Measurements from ENCODE around the gene NDUFA12.

The NDUFA12 gene

GRCh38 chr12:94979941-94980340, 23.6 kb downstream of the NDUFA12 start:
- no peak for DNase-seq

GRCh38 chr12:94977766-94978468, 25.6 kb downstream of the NDUFA12 start:
- no peak for DNase-seq

DNA sequence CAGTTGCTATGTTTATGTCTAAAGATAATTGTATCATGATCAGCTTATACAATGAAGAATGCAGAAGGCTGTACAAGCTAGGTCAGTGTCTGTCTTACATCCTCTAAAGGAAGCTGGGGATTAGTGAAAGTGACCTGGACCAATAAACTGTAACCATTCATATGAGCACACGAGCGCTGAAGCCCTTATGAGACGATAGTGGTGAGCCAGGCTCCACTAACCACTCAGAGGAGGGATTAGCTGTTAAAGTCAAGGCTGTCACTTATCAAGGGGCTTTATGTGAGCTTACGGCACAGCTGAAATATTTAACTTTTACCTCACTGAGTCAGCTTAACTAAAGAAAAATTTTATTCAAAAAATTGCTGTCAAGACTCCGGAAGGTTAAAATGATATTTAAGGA, 30.3 kb downstream of the NDUFA12 start:
- DNase-seq, result no peak

DNA sequence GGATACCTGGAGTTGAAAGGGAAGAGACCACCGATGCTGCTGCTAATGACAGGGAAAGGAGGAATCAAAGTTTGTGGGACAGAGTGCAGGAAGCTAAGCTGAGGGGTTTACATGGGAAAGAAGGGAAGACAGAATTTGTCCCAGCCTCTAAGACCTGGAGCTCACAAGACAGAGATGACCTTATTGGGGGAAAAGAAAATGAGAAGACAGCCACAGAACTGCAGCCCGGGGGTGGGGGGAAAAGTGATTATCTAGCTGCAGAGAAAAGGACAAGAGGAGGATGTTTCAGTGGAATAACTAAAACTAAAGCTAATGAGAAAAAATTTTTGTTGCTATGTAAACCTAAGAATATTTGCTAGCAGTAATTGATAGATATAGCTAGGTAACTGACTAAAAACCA, 30.7 kb downstream of the NDUFA12 start:
- DNase-seq, result no peak

GRCh38 chr12:94971923-94972322, 31.6 kb downstream of the NDUFA12 start:
- no peak for DNase-seq

DNA sequence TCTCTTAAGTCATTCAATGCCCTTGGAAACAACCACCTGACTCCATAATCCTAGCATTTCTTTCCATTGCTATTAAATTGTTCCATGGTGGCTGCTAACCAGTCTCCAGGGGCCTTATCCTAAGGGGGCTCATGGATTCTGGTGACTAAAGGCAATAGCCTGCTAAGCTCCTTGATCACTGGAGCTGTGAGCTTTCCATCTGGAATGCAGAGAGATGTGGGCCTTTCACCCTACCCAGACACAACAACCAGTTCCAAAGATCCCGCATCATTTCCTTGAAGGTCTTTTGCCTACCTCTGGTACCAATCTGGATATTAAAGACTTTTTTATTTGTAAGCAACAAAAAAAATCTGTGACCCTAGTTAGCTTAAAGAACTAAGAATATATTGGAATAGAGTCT, 32.9 kb downstream of the NDUFA12 start:
- no peak for DNase-seq

DNA sequence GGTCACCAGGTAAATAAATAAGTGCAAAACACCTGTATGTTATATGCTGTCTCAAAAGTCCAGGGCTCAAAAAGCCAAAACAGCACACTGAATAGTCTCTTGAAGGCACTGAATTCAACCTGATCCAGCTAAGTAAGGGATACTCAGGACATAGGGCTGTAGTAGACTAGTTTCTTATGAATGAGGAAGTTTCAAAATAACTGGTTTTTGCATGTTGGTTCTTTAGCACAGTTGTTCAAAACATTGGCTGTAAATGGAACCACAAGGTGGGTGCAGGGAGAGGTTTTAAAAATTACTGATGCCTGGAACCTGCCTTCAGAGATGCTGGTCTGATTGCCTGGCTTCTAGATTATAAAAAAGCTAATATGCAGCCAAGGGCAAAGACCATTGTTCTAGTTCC, 34.1 kb downstream of the NDUFA12 start:
- no peak for DNase-seq

DNA sequence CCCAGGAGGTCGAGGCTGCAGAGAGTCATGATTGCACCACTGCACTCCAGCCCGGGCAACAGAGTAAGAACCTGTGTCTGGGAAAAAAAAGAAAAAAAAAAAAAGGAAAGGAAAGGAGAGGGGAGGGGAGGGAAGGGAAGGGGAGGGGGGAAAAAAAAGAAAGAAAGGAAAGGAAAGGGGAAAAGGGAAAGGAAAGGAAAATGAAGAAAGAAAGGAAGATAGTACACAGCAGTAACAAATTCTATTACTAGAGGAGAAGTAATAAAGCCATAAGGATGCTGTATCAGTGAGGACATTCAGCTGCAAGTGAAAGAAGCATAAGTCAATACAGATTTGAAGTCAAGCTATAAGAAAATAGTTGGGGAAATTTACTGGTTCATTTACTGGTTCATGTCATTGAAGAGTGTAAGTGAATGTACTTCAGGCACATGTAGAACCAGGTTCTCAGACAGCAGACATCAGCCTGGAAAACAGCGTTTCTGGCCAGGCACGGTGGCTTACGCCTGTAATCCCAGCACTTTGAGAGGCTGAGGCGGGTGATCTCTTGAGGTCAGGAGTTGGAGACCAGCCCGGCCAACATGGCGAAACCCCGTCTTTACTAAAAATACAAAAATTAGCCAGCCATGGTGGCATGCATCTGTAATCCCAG, 37.4 kb downstream of the NDUFA12 start:
- no peak for DNase-seq

GRCh38 chr12:94963649-94964048, 39.8 kb downstream of the NDUFA12 start:
- no peak for DNase-seq

DNA sequence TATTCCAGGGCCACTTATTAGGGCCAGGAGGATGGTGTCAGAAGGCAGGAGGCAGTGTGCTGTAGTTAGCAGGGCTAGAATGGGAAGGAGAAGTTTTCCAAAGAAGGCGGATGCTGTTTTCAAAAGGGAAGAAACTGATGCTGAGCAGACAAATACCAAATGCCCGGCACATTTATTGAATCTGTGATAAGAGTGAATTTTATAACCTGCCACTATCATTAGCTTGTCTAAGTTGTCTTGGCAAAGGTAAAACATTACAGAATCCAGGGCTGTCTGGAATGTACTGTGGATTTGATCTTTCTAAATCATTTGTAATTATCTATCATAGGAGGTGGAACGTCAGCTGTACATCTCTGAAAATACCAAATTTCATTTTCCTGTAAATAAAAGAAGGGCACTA, 40.8 kb downstream of the NDUFA12 start:
- DNase-seq, result no peak

DNA sequence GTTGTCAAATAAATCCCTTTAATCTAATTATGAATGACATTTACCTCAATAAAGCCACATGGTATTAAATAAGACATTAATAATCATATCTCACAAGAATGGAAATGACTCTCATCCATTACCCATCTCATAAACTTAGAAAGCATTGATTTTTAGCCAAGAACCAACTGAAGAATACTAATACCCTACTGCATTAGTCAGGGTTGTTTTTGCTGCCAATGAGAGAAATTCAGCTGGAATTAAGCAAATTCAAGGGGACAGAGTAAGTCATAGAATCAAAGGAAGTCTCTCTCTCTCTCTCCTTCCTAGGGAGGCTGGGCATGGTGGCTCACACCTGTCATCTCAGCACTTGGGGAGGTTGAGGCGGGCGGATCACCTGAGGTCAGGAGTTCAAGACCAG, 41.6 kb downstream of the NDUFA12 start:
- no peak for DNase-seq

DNA sequence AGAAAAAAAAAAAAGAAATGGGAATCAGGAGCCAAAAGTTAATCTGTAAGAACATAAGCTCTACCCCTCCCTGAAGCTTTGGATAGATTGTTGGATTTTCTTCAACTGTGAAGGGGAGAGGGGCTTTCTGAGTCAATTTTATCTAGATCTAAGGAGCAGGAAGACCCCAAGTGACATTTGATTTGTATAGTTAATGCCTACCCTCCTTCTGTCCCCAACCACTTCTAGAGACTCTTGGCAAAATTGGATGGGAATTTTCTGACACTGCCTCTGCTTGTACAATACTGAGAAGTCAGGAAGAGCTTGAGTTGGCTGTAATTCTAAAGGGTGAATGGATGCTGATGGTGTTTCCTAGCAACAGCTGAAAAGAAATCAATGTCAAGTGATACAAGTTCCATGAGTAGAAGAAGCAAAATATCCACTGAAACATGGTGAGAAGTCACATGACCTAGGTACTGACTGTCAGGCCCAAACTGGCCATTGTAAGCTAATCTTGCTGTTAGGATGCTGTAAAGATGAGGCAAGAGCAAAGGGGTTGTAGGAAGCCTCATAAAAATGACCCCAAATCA, 42.2 kb downstream of the NDUFA12 start:
- no peak for DNase-seq

DNA sequence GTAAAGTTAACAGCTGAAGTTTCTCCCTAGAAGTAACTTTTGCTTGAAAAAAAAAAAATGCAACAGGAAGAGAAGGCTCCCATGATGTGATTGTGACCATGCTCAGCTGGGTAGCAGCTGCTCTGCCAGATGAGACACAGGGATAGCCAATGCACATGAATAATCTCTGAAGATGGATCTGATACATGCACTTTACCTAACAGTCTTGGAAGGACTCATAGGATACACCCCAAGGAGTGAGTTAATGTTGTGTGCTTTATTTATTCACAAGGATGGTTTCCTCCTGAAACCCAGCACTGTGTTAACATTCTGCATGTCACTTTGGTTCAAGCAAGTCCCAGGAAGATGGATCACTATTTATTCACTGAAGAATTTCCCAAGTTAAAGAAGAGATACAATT, 46.5 kb downstream of the NDUFA12 start:
- DNase-seq, result no peak

GRCh38 chr12:94954948-94955592, 48.4 kb downstream of the NDUFA12 start:
- DNase-seq, result no peak

GRCh38 chr12:94954029-94954685, 49.3 kb downstream of the NDUFA12 start:
- DNase-seq, result no peak

- DNase-seq, result no peak
Observed at GRCh38 chr12:94952325-94952724, 51.2 kb downstream of the NDUFA12 start.

DNA sequence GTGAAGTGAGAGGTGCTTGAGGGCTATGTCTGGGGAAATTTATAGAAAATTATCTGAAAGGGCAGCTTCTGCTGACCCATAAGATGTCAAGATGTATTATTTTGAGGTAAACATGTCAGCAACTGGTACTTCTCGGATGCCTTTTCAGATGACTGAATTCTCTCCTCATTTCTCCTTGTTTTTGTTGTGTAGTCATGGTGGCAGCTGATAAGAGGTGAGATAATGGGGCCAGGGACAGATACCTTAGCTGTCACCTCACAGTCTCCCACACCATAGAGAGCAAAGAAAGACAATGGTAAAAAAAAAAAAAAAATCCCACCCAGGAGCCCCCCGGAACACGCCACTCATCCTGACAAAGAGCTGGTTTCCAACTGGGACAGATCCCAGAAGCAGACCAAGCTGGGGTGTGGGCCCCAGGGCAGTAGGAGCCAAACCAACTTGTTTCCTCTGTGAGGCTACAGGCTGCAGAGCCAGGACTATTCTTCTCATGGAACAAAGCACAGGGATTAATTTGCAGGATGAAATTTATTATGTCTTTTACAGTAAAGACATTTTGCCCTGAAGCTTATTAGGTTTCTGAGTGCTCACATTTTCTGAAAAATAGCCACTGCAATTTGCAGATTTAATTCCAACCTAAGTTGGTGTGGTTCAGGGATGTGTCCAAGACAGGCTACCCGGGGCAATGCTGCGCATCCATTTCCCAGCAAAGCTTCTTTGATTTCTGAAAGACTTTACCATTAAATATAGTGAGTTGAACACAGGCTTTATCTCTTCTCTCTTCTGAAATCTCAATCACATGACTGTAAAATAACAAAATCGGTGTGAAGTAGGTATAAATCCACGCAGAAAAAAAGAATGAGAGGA, 52.2 kb downstream of the NDUFA12 start:
- DNase-seq, result no peak

DNA sequence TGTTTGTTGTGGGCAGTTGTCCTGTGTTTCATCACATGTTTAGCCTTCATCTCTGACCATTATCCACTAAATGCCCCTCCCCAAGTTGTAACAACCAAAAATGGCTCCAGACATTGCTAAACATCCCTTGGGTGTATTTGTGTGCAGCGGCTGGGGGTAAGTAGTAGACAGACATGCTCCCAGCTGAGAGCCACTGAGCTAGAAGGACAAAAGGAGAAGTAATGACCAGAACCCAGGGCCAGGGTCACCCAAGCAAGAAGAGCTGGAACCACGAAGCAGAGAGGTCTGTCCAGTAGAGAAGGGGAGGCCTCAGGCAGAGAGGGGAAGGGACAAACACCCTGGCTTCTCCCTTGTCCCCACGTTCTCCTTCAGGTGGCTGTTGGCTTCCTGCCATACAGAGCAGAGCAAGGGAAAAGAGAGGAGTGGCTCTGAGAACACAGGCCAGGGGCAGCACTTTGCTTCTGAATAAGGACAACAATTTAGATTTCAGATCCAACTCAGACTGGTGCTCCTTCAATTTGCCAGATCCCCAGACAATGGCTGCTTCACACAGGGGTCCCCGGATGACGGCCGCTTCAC, 55.2 kb downstream of the NDUFA12 start:
- DNase-seq, result no peak

GRCh38 chr12:94942663-94943062, 60.8 kb downstream of the NDUFA12 start:
- no peak for DNase-seq

DNA sequence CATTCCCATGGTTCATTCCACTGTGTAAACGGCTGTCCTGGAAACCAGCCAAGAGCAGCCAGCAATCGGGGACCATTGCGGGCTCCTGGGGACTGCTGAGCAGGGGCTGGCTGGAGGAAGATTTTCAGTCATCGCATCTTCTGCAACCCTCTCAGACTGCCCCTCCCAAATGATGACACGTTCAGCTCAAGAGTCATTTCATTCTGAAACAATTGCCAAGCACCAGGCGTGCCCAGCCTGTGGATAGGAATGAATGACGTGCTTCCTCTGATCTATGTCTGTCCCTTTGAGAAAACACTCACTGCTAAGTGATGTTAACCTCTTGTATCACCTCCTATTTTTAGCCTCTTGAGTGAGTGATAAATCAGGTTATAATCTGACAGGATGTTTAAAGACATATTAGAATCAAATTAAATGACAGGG, 62.0 kb downstream of the NDUFA12 start:
- DNase-seq, result peak; percentile 25

DNA sequence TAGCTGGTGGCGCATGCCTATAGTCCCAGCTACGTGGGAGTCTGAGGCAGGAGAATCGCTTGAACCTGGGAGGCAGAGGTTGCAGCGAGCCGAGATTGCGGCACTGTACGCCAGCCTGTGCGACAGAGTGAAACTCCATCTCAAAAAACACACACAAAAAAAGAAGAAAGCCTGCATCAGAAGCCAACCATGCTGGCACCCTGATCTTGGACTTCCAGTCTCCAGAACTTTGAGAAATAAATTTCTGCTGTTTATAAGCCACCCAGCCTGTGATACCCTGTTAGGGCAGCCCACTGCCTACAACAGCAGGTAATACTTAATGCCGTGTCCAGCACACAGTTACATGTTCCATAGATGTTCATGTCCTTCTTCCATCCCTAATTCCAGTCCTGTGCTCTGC, 62.7 kb downstream of the NDUFA12 start:
- no peak for DNase-seq

DNA sequence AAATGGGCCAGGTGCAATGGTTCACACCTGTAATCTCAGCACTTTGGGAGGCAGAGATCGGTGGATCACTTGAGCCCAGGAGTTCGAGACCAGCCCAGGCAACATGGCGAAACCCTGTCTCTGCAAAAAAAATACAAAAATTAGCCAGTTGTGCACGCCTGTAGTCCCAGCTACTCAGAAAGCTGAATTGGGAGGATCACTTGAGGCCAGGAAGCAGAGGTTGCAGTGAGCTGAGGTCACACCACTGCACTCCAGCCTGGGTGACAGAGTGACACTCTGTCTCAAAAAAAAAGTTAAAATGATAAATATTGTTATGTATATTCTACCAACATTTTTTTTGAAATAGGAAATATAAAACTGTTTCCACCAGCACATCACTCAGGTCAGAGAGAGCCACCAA, 64.9 kb downstream of the NDUFA12 start:
- no peak for DNase-seq
